COLO829 (cell line): ENCODE results near the gene KCTD16.

Experiments
- DNase-seq: peaks from one replicate; pipeline ENCODE4 v3.0.0; 2012; ENCODE audit warnings: low spot score

Gene KCTD16

GRCh38 chr5:144335561-144335960 lies 164.9 kb downstream of the KCTD16 start:
- DNase-seq = no peak

GRCh38 chr5:144336191-144336961 lies 165.7 kb downstream of the KCTD16 start:
- no peak for DNase-seq

- no peak for DNase-seq
Measured at GRCh38 chr5:144352330-144352729, 181.7 kb downstream of the KCTD16 start.

DNA sequence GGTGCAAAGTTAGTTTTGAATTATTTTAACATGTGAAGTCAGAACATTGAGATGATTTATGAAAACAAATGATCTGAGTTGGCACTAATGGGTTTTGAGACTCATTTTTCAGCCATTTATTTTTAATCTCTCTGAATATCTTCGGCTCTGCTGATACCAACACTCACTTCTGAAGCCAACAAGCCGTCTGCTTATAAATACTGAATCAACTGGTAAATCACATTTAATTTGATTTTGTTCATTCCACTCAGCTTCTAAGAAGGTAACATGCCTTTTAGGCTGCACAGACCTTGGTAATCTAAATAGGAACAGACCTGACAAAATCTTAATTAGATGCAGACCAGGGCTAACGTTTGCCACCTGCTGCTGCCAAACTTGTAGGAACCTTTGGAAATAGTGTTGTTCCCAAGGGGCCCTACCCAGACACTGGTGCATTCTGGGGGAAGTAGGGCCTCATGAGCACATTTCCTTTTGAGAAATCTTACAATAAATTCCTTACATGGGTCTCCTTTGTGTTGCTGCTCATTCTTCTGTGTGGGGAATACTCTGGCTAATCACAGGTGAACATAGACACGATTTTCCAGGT lies 182.2 kb downstream of the KCTD16 start:
- no peak for DNase-seq

DNA sequence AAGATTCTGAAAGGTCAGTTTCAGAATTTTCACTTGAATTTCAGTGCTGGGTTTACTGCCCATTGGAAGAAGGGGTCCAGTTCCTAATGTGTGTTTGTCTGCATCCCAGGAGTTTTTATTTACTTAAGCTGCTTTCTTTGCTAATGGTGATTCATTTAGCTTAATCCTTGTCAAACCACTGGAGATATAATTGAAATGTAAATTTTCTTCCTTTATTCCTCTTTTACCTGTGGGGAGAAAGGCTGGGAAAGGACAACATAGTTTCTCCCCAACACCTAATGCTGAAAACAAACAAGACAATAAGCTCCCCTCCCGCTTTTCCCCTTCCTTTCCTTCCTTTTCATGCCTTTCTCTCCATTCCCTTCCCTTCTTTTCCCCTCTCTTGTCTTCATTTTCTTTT lies 185.8 kb downstream of the KCTD16 start:
- no peak for DNase-seq

DNA sequence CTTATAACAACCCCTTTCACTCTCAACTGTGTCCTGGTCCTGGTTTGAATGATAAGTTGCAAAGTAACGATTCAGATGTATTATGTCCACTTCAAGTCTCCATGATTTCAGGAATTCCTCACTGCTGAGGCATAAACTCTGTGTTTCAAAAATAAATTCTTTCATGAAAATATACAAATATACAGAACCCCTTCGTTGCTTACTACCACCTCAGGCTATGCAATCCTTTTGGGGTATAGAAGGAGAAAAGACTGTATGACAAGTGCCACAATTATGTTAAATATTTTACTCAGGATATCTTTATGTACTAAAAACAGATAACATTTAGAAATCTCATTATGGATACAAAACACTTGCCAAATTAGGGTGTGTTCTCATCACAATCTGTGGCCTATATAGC lies 190.7 kb downstream of the KCTD16 start:
- no peak for DNase-seq

- DNase-seq = no peak
Measured at GRCh38 chr5:144365885-144366284, 195.2 kb downstream of the KCTD16 start.

DNA sequence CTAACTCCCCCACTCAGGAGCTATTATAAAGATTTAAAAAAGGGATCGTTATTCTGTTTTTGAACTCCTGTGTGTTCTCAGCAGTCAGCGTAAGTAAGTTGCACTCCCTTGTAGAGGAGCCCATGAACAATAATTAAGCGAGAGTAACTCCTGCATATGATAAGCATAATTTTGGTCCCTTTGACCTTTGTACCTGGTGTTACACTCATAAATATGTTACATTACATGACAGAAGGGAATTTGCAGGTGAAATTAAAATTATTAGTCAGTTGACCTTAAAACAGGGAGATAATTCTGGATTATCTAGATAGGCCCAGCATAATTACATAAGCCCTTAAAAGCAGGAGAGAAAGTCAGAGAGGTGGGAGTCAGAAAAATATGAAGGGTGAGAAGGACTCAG lies 197.3 kb downstream of the KCTD16 start:
- DNase-seq = no peak

- DNase-seq = no peak
Measured at GRCh38 chr5:144368556-144368955, 197.9 kb downstream of the KCTD16 start.

GRCh38 chr5:144369006-144369405 lies 198.3 kb downstream of the KCTD16 start:
- no peak for DNase-seq

DNA sequence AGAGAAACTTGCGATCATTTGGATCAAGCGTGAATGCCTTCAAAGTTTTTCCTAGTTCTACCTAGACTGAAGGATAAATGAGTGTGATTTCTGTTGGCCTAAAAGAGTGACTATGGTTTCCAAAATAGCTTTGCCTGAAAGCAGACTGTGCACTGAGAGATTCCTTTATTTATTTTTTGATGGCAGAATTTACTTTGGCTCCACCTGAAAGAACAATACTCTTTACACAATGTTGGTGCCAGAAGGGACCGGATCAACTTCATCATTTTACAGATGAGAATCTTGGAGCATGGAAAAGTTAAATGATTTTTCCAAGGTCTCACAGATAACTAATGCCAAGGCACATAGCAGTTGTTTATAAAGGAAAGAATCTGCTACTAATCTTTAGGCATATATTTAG lies 199.6 kb downstream of the KCTD16 start:
- DNase-seq = no peak

- DNase-seq = no peak
Measured at GRCh38 chr5:144374637-144375036, 204.0 kb downstream of the KCTD16 start.

DNA sequence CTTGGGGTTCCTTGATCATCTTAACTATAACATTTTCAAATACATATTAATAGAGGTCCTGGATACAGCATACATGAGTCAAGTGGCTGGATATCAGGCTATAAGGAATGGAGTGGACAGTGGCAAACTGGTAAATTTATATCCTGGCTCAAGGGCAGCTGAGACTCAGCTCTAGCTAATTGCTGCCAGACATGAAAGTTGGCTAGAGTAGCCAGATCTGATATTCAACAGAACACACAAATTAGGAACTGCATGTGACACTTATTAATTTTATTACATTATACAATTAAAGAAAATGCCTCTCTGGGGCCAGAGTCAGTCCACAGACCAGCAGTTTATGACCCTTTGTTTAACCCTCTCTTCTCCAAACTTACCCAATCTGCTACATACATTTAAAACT lies 206.5 kb downstream of the KCTD16 start:
- DNase-seq = no peak

GRCh38 chr5:144378681-144379080 lies 208.0 kb downstream of the KCTD16 start:
- DNase-seq = no peak

GRCh38 chr5:144385597-144385996 lies 214.9 kb downstream of the KCTD16 start:
- no peak for DNase-seq

DNA sequence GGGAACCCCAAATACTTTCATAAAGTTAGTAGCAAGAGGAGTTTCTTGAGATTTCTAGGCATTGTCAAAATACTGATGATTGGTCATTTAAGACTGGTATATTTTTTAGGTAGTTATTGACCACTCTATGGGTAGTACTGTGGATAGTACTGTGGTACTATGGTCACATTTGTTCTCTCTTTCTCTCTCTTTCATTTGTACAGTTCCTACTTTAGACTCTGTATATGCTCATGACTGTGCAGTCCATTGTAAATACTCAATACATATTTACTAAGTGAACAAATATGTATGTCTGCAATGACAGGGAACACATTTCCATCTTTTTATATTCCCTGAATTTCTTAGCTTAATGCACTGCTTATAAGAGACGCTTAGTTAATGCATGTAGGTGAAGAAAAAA lies 215.6 kb downstream of the KCTD16 start:
- DNase-seq = no peak

- no peak for DNase-seq
Measured at GRCh38 chr5:144390133-144390532, 219.5 kb downstream of the KCTD16 start.

DNA sequence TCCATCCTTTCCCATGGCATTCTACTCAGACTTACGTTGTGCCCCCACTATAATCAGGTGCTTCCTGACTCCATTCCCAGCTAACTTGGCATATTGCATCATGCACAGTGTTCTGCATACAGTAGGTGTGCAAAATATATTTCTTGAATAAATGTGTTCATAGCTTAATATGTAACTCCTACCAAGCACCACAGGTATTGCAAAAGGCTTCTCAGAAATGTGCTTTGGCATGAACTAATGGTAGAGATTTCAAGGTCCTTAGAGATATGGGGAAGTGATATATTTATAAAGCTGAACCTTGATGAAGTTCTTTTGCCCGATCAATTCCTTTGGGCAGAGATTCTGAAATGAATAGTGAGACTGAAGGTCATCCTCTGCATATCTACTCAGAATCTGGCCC lies 220.4 kb downstream of the KCTD16 start:
- DNase-seq = no peak

GRCh38 chr5:144393641-144394435 lies 223.2 kb downstream of the KCTD16 start:
- DNase-seq = no peak

- no peak for DNase-seq
Measured at GRCh38 chr5:144395704-144396103, 225.0 kb downstream of the KCTD16 start.

- no peak for DNase-seq
Measured at GRCh38 chr5:144403058-144403457, 232.4 kb downstream of the KCTD16 start.

DNA sequence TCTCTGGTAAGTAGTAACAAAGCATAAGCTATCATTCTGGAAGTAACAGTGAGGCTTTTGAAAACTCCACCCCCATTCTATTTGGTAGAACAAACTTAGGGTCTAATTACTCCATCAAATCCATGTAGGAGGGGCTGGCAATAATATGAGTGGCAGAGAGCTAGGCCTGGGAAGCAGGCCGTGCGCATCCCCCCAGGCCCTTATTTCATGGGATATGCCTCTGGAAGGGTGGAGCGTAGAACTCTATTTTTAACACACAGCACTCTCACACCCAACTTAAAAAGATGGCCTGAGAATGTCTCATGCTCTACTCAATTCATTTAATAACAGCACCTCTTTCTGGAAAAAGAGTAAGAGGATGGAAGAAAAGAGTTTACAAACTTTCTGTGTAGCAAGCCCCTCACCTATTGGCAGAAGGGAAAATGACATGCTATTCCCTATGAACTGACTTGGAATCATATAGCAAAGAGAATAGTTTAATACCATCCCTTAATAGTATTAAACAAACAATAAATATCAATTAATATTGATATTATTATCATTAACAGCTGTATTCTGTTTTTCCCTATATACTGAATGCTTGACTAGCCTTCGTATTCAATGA lies 233.2 kb downstream of the KCTD16 start:
- DNase-seq = no peak

GRCh38 chr5:144404672-144405071 lies 234.0 kb downstream of the KCTD16 start:
- no peak for DNase-seq
